Measurements from ENCODE around the gene YTHDC2. TPM values are rescaled to one million over a fixed set of nuclear protein-coding genes. Genes with fewer than 3 reads are reported as not detected.

The YTHDC2 gene
- total and polyA plus RNA-seq, 12 donors = 4.9 to 20.9 (median 13.0) TPM

GRCh38 chr5:113641715-113642114 lies 128.2 kb downstream of the YTHDC2 start:
- no peak for DNase-seq
- Histone ChIP-seq H3K27me3 (peaks cover 0 to 3% (median 0%) of the 10 kb centered on the region in 7 donors), H3K4me1 (no peaks in the 10 kb centered on the region), H3K4me3 (no peak overlapping the region), H3K27ac (no peak overlapping the region), H3K9me3 (peaks cover 0 to 21% (median 0%) of the 10 kb centered on the region in 11 donors), H3K36me3 (no peaks in the 10 kb centered on the region)
- ATAC-seq = no peak
- no peak for TF ChIP-seq CTCF (IDR thresholded peaks at IDR 0.05)
- intact Hi-C loops (cut with DNase I) = no loop called here

Other genes starting within 250 kb of the YTHDC2 start
- under 1 TPM in 1 of 10 donors, not detected in 9; 0.11 TPM for gene TSSK1B, start 78.7 kb upstream of the YTHDC2 start, total RNA-seq
- gene TSSK1B, start 78.7 kb upstream of the YTHDC2 start, polyA plus RNA-seq = not detected
- gene MCC, start 25.2 kb upstream of the YTHDC2 start, total RNA-seq = 10 to 100 TPM; 19.3 to 34.1 (median 26.6) TPM
- gene MCC, start 25.2 kb upstream of the YTHDC2 start, polyA plus RNA-seq = 1 to 10 TPM; 4.2 to 8.0 TPM

Data from heart right ventricle (tissue), 16 donors.